Liver (tissue), 9 donors: ENCODE measurements around the gene FAM120AOS. TPM values are rescaled to one million over a fixed set of nuclear protein-coding genes. Genes with fewer than 3 reads are reported as not detected.

Experiments used
- DNase-seq: peaks from one replicate; pipeline ENCODE4 v3.0.0-alpha.2; 2017; ENCODE audit warnings: low spot score
- H3K27ac ChIP-seq, 2 donors: one replicate each; pipeline ENCODE4 v1.7.0; 2013; ENCODE audit warnings: inconsistent platforms in 2 of 2, low read length in 2 of 2, control low read depth in 1 of 2, low read depth in 1 of 2, mild to moderate bottlenecking in 1 of 2
- H3K27me3 ChIP-seq, 4 donors: one replicate each; pipeline versions ENCODE4 v1.6.1 to v1.7.0; 2013; ENCODE audit warnings: low read length in 3 of 4, inconsistent platforms in 1 of 4, mild to moderate bottlenecking in 1 of 4, moderate library complexity in 1 of 4; ENCODE audit not compliant: control insufficient read depth in 4 of 4, insufficient read depth in 4 of 4
- H3K36me3 ChIP-seq, 4 donors: one replicate each; pipeline versions ENCODE4 v1.6.1 to v1.7.0; 2013; ENCODE audit warnings: low read length in 3 of 4, mild to moderate bottlenecking in 3 of 4, low read depth in 1 of 4, moderate library complexity in 1 of 4; ENCODE audit not compliant: control insufficient read depth in 4 of 4, insufficient read depth in 3 of 4
- H3K4me1 ChIP-seq, 4 donors: one replicate each; pipeline versions ENCODE4 v1.6.1 to v1.7.0; 2013; ENCODE audit warnings: low read length in 3 of 4, mild to moderate bottlenecking in 3 of 4, moderate library complexity in 1 of 4; ENCODE audit not compliant: control insufficient read depth in 4 of 4, insufficient read depth in 4 of 4
- H3K4me3 ChIP-seq, 3 donors: one replicate each; pipeline versions ENCODE4 v1.6.1 to v1.7.0; 2013; ENCODE audit warnings: low read length in 3 of 3, control low read depth in 1 of 3, low read depth in 1 of 3, mild to moderate bottlenecking in 1 of 3
- H3K9ac ChIP-seq, 2 donors: one replicate each; pipeline ENCODE4 v1.7.0; 2013; ENCODE audit warnings: low read length in 2 of 2, mild to moderate bottlenecking in 2 of 2, moderate library complexity in 2 of 2, control low read depth in 1 of 2, low read depth in 1 of 2
- H3K9me3 ChIP-seq, 4 donors: one replicate each; pipeline versions ENCODE4 v1.6.1 to v1.7.0; 2013; ENCODE audit warnings: low read length in 3 of 4; ENCODE audit not compliant: control insufficient read depth in 4 of 4
- EGR1 ChIP-seq, 2 donors: IDR thresholded peaks; 2 replicates each; pipeline ENCODE4 v1.6.1; 2016 to 2018; ENCODE audit warnings: antibody characterized with exemption in 2 of 2, low read depth in 2 of 2
- FOXA1 ChIP-seq: IDR thresholded peaks from 2 replicates; pipeline ENCODE4 v1.6.1; 2016; ENCODE audit warnings: antibody characterized with exemption
- HNF4A ChIP-seq, 2 donors: conservative IDR thresholded peaks; 2 replicates each; pipeline ENCODE4 v1.6.1; 2016; ENCODE audit warnings: antibody characterized with exemption in 2 of 2, mild to moderate bottlenecking in 2 of 2
- HNF4G ChIP-seq: IDR thresholded peaks from 2 replicates; pipeline ENCODE4 v1.6.1; 2016; ENCODE audit warnings: antibody characterized with exemption
- JUND ChIP-seq, 2 donors: IDR thresholded peaks; 2 replicates each; pipeline ENCODE4 v1.6.1; 2016; ENCODE audit warnings: antibody characterized with exemption in 2 of 2
- NR2F2 ChIP-seq: IDR thresholded peaks from 2 replicates; pipeline ENCODE4 v1.6.1; 2016; ENCODE audit warnings: antibody characterized with exemption
- RAD21 ChIP-seq, 2 donors: IDR thresholded peaks; 2 replicates each; pipeline ENCODE4 v1.6.1; 2016; ENCODE audit warnings: antibody characterized with exemption in 2 of 2, mild to moderate bottlenecking in 2 of 2
- RXRA ChIP-seq, 2 donors: IDR thresholded peaks; 2 replicates each; pipeline ENCODE4 v1.6.1; 2017 to 2018; ENCODE audit warnings: antibody characterized with exemption in 2 of 2, mild to moderate bottlenecking in 1 of 2
- SP1 ChIP-seq: IDR thresholded peaks from 2 replicates; pipeline ENCODE4 v1.6.1; 2018; ENCODE audit warnings: antibody characterized with exemption, mild to moderate bottlenecking
- TAF1 ChIP-seq: conservative IDR thresholded peaks from 2 replicates; pipeline ENCODE4 v1.6.1; 2016; ENCODE audit warnings: antibody characterized with exemption, mild to moderate bottlenecking
- YY1 ChIP-seq: IDR thresholded peaks from 2 replicates; pipeline ENCODE4 v1.6.1; 2016; ENCODE audit warnings: antibody characterized with exemption, mild to moderate bottlenecking
- WGBS: extraction: QIAGEN DNeasy Blood & Tissue Kit; methylation state at CpG from one replicate; pipeline ENCODE4 v1.1.7; 2013; 5-methylcytosine and 5-hydroxymethylcytosine counted together
- polyA plus RNA-seq, 2 donors: library from polyadenylated mRNA; stranded (reverse) in 1 of 2; unstranded in 1 of 2; fragments of 200-250 nt in 1 of 2; fragments of >200 nt in 1 of 2; fragmentation: Nextera tagmentation in 1 of 2; extraction: Ambion mirVana in 1 of 2; gene quantifications; one replicate each; pipeline versions ENCODE4 v1.2.1 to v1.2.3, GENCODE V29; 2013 to 2015
- total RNA-seq, 2 donors: library from RNA; depleted of rRNA; stranded (reverse); fragments of >200 nt; gene quantifications; one replicate each; pipeline ENCODE4 v1.2.3, GENCODE V29; 2014
- TF ChIP-seq, protein P1 (sequence below): IDR thresholded peaks from 2 replicates; pipeline ENCODE4 v1.6.1; 2016; ENCODE audit warnings: antibody characterized with exemption, mild to moderate bottlenecking
- TF ChIP-seq, protein P2 (sequence below): IDR thresholded peaks from 2 replicates; pipeline ENCODE4 v1.6.1; 2016; ENCODE audit warnings: antibody characterized with exemption
- TF ChIP-seq, protein P3 (sequence below): IDR thresholded peaks from 2 replicates; pipeline ENCODE4 v1.6.1; 2016; ENCODE audit warnings: antibody characterized with exemption
- TF ChIP-seq, protein P4 (sequence below): fragments of 150-350 bp; IDR thresholded peaks from 2 replicates; pipeline ENCODE4 v1.5.1; 2017; ENCODE audit warnings: improper control_type of control experiment, low read depth, low read length; ENCODE audit not compliant: missing input control
- TF ChIP-seq, protein P5 (sequence below): IDR thresholded peaks from 2 replicates; pipeline ENCODE4 v1.6.1; 2016; ENCODE audit warnings: antibody characterized with exemption
- donor health status: healthy.
- donor health status: healthy.
- donor health status: healthy.
- donor health status: healthy.
- donor health status: healthy.

FAM120AOS gene
- total and polyA plus RNA-seq, 4 donors = 16.4 to 25.0 (median 17.3) TPM

DNA sequence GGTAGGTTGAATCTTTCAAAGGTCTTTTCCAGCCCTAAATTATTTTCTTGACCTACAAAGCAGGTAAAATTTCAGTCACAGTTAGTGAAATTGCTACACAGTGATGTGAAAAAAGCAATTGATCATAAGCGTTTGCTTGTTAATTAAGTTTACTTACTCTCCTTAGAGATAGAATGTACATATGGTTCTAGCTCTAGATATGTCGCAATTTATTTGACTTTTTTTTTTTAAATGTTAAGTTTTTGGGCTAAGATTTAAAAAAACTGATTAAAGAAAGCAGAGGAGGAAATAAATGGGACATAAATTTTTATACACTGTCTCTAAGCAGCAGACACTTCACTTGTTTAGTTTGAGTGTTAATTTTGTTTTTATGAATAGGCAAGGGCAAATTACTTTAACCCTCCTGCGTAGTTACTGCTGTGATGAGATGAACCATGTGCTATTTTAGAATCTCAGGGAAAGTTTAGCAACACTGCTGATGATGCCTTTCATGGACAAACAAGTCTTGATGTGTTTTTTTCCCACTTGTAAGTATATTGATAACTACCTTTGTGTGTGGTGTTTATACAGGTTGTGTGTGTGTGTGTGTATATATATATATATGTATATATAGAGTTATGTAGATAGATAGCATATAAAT lies 38.3 kb upstream of the FAM120AOS start:
- no peak overlapping the region for H3K27ac ChIP-seq
- H3K27me3 ChIP-seq = no peaks in the 10 kb centered on the region
- peaks cover 1 to 16% (median 11%) of the 10 kb centered on the region in 4 donors for H3K36me3 ChIP-seq
- no peaks in the 10 kb centered on the region for H3K9me3 ChIP-seq
- H3K4me1 ChIP-seq = peaks cover 6 to 16% (median 10%) of the 10 kb centered on the region in 4 donors
- no peak overlapping the region for H3K9ac ChIP-seq
- no peak overlapping the region for H3K4me3 ChIP-seq
- 92% methylated on average over 3 of the region's 3 CpGs for WGBS
- TF ChIP-seq HNF4G (no peak), EGR1 (IDR thresholded peaks at IDR 0.05; ENCODE audit: low read depth in 2 of 2) (no peak), YY1 (no peak), FOXA1 (no peak), HNF4A (conservative IDR thresholded peaks at IDR 0.05) (no peak), RAD21 (IDR thresholded peaks at IDR 0.05) (no peak), NR2F2 (no peak), RXRA (IDR thresholded peaks at IDR 0.05) (no peak)
- TF ChIP-seq, protein P1, sequence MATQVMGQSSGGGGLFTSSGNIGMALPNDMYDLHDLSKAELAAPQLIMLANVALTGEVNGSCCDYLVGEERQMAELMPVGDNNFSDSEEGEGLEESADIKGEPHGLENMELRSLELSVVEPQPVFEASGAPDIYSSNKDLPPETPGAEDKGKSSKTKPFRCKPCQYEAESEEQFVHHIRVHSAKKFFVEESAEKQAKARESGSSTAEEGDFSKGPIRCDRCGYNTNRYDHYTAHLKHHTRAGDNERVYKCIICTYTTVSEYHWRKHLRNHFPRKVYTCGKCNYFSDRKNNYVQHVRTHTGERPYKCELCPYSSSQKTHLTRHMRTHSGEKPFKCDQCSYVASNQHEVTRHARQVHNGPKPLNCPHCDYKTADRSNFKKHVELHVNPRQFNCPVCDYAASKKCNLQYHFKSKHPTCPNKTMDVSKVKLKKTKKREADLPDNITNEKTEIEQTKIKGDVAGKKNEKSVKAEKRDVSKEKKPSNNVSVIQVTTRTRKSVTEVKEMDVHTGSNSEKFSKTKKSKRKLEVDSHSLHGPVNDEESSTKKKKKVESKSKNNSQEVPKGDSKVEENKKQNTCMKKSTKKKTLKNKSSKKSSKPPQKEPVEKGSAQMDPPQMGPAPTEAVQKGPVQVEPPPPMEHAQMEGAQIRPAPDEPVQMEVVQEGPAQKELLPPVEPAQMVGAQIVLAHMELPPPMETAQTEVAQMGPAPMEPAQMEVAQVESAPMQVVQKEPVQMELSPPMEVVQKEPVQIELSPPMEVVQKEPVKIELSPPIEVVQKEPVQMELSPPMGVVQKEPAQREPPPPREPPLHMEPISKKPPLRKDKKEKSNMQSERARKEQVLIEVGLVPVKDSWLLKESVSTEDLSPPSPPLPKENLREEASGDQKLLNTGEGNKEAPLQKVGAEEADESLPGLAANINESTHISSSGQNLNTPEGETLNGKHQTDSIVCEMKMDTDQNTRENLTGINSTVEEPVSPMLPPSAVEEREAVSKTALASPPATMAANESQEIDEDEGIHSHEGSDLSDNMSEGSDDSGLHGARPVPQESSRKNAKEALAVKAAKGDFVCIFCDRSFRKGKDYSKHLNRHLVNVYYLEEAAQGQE = no peak
- TF ChIP-seq, protein P2, sequence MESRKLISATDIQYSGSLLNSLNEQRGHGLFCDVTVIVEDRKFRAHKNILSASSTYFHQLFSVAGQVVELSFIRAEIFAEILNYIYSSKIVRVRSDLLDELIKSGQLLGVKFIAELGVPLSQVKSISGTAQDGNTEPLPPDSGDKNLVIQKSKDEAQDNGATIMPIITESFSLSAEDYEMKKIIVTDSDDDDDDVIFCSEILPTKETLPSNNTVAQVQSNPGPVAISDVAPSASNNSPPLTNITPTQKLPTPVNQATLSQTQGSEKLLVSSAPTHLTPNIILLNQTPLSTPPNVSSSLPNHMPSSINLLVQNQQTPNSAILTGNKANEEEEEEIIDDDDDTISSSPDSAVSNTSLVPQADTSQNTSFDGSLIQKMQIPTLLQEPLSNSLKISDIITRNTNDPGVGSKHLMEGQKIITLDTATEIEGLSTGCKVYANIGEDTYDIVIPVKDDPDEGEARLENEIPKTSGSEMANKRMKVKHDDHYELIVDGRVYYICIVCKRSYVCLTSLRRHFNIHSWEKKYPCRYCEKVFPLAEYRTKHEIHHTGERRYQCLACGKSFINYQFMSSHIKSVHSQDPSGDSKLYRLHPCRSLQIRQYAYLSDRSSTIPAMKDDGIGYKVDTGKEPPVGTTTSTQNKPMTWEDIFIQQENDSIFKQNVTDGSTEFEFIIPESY = no peak
- TF ChIP-seq, protein P3, sequence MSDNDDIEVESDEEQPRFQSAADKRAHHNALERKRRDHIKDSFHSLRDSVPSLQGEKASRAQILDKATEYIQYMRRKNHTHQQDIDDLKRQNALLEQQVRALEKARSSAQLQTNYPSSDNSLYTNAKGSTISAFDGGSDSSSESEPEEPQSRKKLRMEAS = no peak
- TF ChIP-seq, protein P4, sequence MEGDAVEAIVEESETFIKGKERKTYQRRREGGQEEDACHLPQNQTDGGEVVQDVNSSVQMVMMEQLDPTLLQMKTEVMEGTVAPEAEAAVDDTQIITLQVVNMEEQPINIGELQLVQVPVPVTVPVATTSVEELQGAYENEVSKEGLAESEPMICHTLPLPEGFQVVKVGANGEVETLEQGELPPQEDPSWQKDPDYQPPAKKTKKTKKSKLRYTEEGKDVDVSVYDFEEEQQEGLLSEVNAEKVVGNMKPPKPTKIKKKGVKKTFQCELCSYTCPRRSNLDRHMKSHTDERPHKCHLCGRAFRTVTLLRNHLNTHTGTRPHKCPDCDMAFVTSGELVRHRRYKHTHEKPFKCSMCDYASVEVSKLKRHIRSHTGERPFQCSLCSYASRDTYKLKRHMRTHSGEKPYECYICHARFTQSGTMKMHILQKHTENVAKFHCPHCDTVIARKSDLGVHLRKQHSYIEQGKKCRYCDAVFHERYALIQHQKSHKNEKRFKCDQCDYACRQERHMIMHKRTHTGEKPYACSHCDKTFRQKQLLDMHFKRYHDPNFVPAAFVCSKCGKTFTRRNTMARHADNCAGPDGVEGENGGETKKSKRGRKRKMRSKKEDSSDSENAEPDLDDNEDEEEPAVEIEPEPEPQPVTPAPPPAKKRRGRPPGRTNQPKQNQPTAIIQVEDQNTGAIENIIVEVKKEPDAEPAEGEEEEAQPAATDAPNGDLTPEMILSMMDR = no peak
- no peak for DNase-seq

DNA sequence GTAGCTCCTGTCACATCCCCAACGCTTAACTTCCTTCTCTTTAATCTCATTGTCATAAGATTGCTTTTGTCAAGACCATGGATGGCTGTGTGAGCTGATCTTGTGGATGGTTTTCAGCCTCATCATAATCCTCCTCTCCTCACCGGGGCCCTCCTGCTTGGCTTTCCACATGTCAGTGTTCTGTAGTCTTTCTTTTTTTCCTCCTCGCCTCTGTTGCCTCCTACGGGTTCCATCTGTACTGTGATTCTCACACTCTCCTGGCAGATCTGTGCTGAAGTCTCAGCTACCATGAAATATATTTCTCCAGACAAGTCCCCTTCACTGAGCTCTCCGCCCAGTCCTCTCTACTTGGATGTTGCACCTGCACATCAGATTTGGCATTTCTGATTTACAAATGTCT lies 34.9 kb upstream of the FAM120AOS start:
- Histone ChIP-seq H3K9ac (no peak overlapping the region), H3K36me3 (peaks cover 1 to 15% (median 10%) of the 10 kb centered on the region in 4 donors), H3K27me3 (no peaks in the 10 kb centered on the region), H3K4me3 (no peak overlapping the region), H3K4me1 (peaks cover 0 to 9% (median 4%) of the 10 kb centered on the region in 4 donors), H3K27ac (no peak overlapping the region), H3K9me3 (no peaks in the 10 kb centered on the region)
- WGBS = 98% methylated on average over 5 of the region's 5 CpGs
- no peak for DNase-seq
- TF ChIP-seq HNF4A (conservative IDR thresholded peaks at IDR 0.05) (no peak), YY1 (no peak), SP1 (no peak), RAD21 (IDR thresholded peaks at IDR 0.05) (no peak), HNF4G (no peak), TAF1 (no peak), EGR1 (IDR thresholded peaks at IDR 0.05; ENCODE audit: low read depth in 2 of 2) (no peak), RXRA (IDR thresholded peaks at IDR 0.05) (no peak), JUND (IDR thresholded peaks at IDR 0.05) (no peak)
- TF ChIP-seq, protein P5, sequence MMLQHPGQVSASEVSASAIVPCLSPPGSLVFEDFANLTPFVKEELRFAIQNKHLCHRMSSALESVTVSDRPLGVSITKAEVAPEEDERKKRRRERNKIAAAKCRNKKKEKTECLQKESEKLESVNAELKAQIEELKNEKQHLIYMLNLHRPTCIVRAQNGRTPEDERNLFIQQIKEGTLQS = no peak
- TF ChIP-seq, protein P2 = no peak
- TF ChIP-seq, protein P4 = no peak
